HG03432 (cell line): ENCODE measurements around the gene RFPL4A.

Experiments
- ATAC-seq: cut with Tn5 transposase; IDR thresholded peaks from one replicate; pipeline ENCODE4 v1.9.1; 2021; ENCODE audit warnings: mild to moderate bottlenecking, moderate library complexity; ENCODE audit not compliant: unreplicated experiment

Gene RFPL4A

GRCh38 chr19:55801416-55801815 is 42.5 kb downstream of the RFPL4A start:
- no peak for ATAC-seq

- no peak for ATAC-seq
Measured at GRCh38 chr19:55802281-55802680, 43.4 kb downstream of the RFPL4A start.

GRCh38 chr19:55809381-55810058 is 50.6 kb downstream of the RFPL4A start:
- no peak for ATAC-seq

- ATAC-seq, result no peak
Measured at GRCh38 chr19:55811340-55811739, 52.4 kb downstream of the RFPL4A start.

- no peak for ATAC-seq
Measured at GRCh38 chr19:55812449-55812848, 53.6 kb downstream of the RFPL4A start.
